Measurements from ENCODE around the gene SLC12A8.

The SLC12A8 gene

DNA sequence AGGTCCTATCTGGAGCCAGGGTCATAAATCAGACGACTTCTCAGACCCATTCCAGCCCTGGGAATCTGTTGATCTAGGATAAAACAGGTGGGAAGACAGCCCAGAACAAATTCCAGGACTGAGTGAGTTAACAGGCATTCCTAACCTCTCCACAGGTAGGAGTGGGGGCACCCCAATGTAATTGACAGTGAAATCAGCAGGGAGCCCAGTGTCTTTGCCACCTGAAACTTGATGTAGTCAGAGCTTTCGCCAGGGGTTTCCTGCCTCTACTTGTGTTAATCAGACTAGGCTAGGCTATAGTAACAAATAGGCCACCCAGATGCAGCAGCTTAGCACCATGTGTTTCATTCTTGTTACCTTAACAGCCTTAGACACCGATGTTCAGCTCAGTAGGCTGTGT, 154.0 kb downstream of the SLC12A8 start:
- Histone ChIP-seq H3K4me3 (ENCODE audit: insufficient read depth, low read depth, low read length, poor library complexity, severe bottlenecking) (no peak overlapping the region), H3K27me3 (replicated peaks; ENCODE audit: control insufficient read depth, insufficient read depth, low read length, poor library complexity, severe bottlenecking) (peaks cover 3% of the 10 kb centered on the region), H3K9me3 (ENCODE audit: control insufficient read depth, low read length) (no peaks in the 10 kb centered on the region), H3K4me1 (ENCODE audit: control insufficient read depth, insufficient read depth, low read length, poor library complexity, severe bottlenecking) (peaks cover 15% of the 10 kb centered on the region), H3K36me3 (ENCODE audit: control insufficient read depth, insufficient read depth, low read length) (no peaks in the 10 kb centered on the region), H3K27ac (ENCODE audit: insufficient read depth, low read length, poor library complexity, severe bottlenecking) (no peak overlapping the region)
- no peak for DNase-seq

DNA sequence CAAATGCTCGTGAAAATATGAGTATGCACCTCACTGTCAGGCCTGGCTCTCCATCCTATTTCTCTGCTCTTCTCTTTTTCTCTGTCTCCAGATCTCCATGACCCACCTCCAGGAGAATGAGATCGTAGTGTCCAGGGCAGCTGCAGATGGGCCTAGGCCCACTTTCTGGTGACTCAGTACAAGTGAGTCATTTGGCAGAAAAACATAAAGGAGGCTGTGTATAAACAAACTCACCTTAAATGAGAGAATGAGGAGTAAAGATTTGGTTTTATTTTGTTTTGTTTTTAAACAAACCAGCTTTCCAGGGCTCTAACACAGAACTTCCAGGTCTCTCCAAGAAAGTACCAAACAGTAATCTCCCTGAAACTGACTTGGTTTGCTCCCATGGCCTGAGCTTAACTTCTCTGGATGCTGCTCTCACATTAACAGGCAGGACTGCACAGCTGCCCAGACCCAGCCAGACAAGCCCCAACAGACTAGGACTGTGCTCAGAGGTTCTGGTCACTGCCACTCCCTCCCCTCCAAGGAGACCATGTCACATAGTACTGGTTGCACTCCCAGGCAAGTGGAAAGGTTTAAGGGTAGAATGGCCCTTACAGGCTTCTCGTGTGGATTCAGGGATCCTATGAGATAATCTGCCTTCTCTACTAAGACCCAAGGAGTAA, 155.2 kb downstream of the SLC12A8 start:
- no peak for DNase-seq
- no peaks in the 10 kb centered on the region for H3K36me3 ChIP-seq (ENCODE audit: control insufficient read depth, insufficient read depth, low read length)
- no peak overlapping the region for H3K27ac ChIP-seq (ENCODE audit: insufficient read depth, low read length, poor library complexity, severe bottlenecking)
- H3K27me3 ChIP-seq (replicated peaks; ENCODE audit: control insufficient read depth, insufficient read depth, low read length, poor library complexity, severe bottlenecking), result peaks cover 3% of the 10 kb centered on the region
- no peak overlapping the region for H3K4me3 ChIP-seq (ENCODE audit: insufficient read depth, low read depth, low read length, poor library complexity, severe bottlenecking)
- peaks cover 28% of the 10 kb centered on the region for H3K4me1 ChIP-seq (ENCODE audit: control insufficient read depth, insufficient read depth, low read length, poor library complexity, severe bottlenecking)
- no peaks in the 10 kb centered on the region for H3K9me3 ChIP-seq (ENCODE audit: control insufficient read depth, low read length)

DNA sequence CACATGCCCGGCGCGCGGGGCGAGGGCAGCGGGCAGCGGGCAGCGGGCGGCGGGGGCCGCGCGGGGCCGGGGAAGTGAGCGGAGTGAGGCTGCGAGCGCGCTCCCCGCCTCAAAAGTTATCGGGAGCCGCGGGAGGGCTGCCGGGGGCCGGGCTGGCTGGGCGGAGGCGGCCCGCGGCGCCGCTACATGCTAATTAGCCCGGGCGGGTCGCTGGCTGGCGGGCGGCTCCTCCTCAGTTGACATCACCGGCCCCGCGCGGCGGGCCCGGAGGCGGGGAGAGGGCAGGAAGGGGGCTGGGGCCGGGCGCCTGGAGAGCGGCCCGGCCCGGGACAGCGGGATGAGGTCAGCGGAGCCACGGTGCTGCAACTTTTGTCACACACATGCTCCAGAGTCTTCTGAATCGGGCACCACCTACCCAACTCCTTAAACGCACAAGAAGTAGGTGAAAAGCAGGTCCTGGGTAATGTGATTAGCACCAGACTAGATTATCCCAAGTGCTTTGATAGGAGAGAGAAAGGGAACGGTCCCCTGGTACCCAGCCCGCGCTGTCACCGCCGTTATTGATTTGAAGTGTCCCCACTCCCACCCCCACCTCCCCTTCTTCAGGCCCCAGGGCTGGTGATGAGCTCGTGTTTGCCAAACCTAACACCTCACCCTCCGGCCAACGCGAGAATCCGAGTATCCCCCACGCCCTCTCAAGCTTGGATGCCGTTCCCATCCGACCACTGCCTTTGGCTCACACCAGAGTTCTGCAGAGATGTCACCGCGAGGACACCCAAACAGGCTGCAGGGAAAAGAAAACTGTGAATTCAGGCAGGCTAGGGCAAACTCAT, 156.4 kb downstream of the SLC12A8 start, which contains the start of gene HEG1:
Gene HEG1, minus strand, starts transcription at position 85 of the 833 bp plus-strand sequence. CDS start 107 bp downstream, outside the sequence.
- peak within 1 kb of the TSS; percentile 79 for H3K4me3 ChIP-seq (ENCODE audit: insufficient read depth, low read depth, low read length, poor library complexity, severe bottlenecking)
- DNase-seq, result peak; percentile 56 to 67 (median 65)

DNA sequence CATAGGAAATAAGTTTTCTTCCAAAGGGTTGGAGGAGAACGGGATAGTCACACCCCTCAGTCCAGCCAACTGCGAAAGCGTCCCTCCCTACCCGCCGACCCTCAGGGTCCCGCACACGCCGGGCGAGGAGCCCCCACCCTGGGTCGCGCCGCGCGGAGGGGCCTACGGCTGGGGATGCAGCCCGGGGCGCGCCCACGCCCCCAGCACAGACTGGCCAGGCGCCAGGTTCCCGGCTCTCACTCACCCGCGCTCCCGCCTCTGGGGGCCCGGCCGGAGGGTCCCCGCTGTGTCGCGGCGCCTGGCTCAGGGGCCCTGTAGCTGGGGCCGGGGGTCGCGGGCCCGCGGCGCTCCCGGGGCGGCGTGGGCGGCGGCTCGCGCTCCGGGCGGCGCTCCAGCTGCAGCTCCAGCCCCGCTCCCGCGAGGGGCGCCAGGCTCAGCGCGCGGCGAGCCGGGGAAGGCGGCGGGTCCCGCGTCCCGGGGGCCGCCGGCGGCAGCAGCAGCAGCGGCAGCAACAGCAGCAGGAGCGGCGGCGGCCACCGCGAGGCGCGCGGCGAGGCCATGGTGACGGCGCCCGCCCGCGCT, 157.1 kb downstream of the SLC12A8 start:
- H3K27ac ChIP-seq (ENCODE audit: insufficient read depth, low read length, poor library complexity, severe bottlenecking), result peak overlapping the region; percentile 78
- H3K4me3 ChIP-seq (ENCODE audit: insufficient read depth, low read depth, low read length, poor library complexity, severe bottlenecking), result peak overlapping the region; percentile 79
- no peaks in the 10 kb centered on the region for H3K9me3 ChIP-seq (ENCODE audit: control insufficient read depth, low read length)
- no peaks in the 10 kb centered on the region for H3K27me3 ChIP-seq (replicated peaks; ENCODE audit: control insufficient read depth, insufficient read depth, low read length, poor library complexity, severe bottlenecking)
- H3K4me1 ChIP-seq (ENCODE audit: control insufficient read depth, insufficient read depth, low read length, poor library complexity, severe bottlenecking), result peaks cover 39% of the 10 kb centered on the region
- no peaks in the 10 kb centered on the region for H3K36me3 ChIP-seq (ENCODE audit: control insufficient read depth, insufficient read depth, low read length)
- no peak for DNase-seq

More for the DNA sequence above, 156.4 kb downstream of the SLC12A8 start, which contains the start of gene HEG1:
- H3K9me3 ChIP-seq (ENCODE audit: control insufficient read depth, low read length), result no peaks in the 10 kb centered on the region
- H3K27me3 ChIP-seq (replicated peaks; ENCODE audit: control insufficient read depth, insufficient read depth, low read length, poor library complexity, severe bottlenecking), result peaks cover 3% of the 10 kb centered on the region
- peaks cover 35% of the 10 kb centered on the region for H3K4me1 ChIP-seq (ENCODE audit: control insufficient read depth, insufficient read depth, low read length, poor library complexity, severe bottlenecking)
- peak within 1 kb of the TSS; percentile 78 for H3K27ac ChIP-seq (ENCODE audit: insufficient read depth, low read length, poor library complexity, severe bottlenecking)
- no peaks in the 10 kb centered on the region for H3K36me3 ChIP-seq (ENCODE audit: control insufficient read depth, insufficient read depth, low read length)

DNA sequence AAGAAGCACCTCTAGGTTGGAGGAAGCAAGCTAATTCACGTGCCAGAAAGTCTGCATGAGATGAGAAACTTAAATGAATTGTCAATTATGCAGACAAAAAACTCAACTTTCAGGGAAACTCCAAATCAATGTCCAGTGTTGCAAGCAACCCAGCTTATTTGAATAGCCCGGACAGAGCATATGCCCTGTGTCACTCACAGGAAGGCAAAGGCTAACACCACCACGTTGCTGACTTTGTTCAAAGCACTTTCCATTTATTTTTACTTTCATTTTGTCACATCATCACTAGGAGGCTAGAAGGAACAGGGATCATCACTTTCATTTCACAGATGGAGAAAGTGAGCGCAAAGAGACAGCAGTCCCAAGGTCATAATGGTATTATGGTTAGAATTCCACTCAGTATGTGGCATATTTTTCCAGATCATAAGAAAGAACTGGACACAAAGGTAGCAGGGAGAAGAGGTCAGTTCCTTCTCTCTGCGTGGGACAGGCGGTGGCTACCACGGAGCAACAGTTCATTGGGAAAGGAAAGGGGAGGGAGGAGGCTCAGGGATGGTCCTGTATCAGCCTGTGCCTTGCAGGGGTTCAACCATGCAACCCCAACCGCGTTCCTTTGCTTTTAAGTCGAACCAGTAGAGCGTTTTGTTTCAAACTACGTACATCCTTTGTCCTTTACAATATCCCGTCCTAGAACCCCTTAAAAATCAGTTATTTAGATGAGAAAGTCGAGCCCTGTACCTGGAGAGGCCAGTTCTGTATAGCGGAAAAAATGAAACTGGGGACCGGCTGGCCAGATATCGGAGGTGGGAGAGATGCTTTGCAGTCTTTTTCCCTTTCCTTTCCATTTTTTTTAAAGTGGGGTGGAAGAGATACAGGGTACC, 157.9 kb downstream of the SLC12A8 start:
- Histone ChIP-seq H3K27me3 (replicated peaks; ENCODE audit: control insufficient read depth, insufficient read depth, low read length, poor library complexity, severe bottlenecking) (no peaks in the 10 kb centered on the region), H3K4me3 (ENCODE audit: insufficient read depth, low read depth, low read length, poor library complexity, severe bottlenecking) (peak overlapping the region; percentile 79), H3K9me3 (ENCODE audit: control insufficient read depth, low read length) (no peaks in the 10 kb centered on the region), H3K27ac (ENCODE audit: insufficient read depth, low read length, poor library complexity, severe bottlenecking) (peak overlapping the region; percentile 78), H3K36me3 (ENCODE audit: control insufficient read depth, insufficient read depth, low read length) (no peaks in the 10 kb centered on the region), H3K4me1 (ENCODE audit: control insufficient read depth, insufficient read depth, low read length, poor library complexity, severe bottlenecking) (peaks cover 39% of the 10 kb centered on the region)
- peak in 1 of 3 donors; percentile 12 for DNase-seq

DNA sequence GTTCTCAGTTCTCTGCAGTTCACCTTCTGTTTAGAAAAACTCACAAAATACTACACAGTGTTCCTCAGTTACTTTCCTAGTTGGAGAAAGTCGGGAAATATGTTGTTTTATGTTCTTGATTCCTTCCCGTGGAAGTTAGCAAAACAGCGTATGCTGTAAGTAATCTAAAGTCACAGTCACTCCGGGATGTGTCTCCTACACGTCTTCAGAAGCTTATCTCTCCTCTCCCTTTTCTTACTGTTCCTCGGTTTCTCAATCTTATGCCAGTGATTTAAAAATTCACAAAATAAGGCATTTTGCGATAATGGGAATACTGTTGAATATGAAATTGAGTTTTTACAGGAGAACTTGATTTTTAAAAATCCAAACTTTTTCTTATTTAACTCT, 158.5 kb downstream of the SLC12A8 start:
- no peaks in the 10 kb centered on the region for H3K9me3 ChIP-seq (ENCODE audit: control insufficient read depth, low read length)
- H3K4me1 ChIP-seq (ENCODE audit: control insufficient read depth, insufficient read depth, low read length, poor library complexity, severe bottlenecking), result peaks cover 39% of the 10 kb centered on the region
- peak overlapping the region; percentile 79 for H3K4me3 ChIP-seq (ENCODE audit: insufficient read depth, low read depth, low read length, poor library complexity, severe bottlenecking)
- no peaks in the 10 kb centered on the region for H3K36me3 ChIP-seq (ENCODE audit: control insufficient read depth, insufficient read depth, low read length)
- H3K27me3 ChIP-seq (replicated peaks; ENCODE audit: control insufficient read depth, insufficient read depth, low read length, poor library complexity, severe bottlenecking), result no peaks in the 10 kb centered on the region
- peak overlapping the region; percentile 78 for H3K27ac ChIP-seq (ENCODE audit: insufficient read depth, low read length, poor library complexity, severe bottlenecking)
- no peak for DNase-seq

DNA sequence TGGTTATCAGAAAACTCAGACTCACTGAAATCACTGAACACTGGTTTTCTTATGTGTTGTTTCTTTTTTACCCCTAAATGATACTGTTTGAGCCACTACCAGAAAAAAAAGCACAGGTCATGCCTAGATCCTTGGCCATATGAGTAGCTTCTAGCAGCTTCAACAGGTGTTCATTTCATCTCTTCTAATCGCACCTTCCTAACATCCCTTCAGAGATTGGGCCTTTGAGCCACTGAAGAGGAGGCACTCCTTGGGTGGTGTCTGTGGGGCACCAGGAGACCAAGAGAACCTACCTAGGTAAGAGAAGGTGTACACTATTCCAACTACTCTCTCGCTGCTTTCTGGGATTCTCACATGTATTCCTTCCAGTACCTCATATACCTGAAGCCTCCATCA, 159.2 kb downstream of the SLC12A8 start:
- Histone ChIP-seq H3K36me3 (ENCODE audit: control insufficient read depth, insufficient read depth, low read length) (no peaks in the 10 kb centered on the region), H3K4me1 (ENCODE audit: control insufficient read depth, insufficient read depth, low read length, poor library complexity, severe bottlenecking) (peaks cover 39% of the 10 kb centered on the region), H3K4me3 (ENCODE audit: insufficient read depth, low read depth, low read length, poor library complexity, severe bottlenecking) (peak overlapping the region; percentile 43), H3K27ac (ENCODE audit: insufficient read depth, low read length, poor library complexity, severe bottlenecking) (peak overlapping the region; percentile 78), H3K9me3 (ENCODE audit: control insufficient read depth, low read length) (no peaks in the 10 kb centered on the region), H3K27me3 (replicated peaks; ENCODE audit: control insufficient read depth, insufficient read depth, low read length, poor library complexity, severe bottlenecking) (no peaks in the 10 kb centered on the region)
- no peak for DNase-seq

DNA sequence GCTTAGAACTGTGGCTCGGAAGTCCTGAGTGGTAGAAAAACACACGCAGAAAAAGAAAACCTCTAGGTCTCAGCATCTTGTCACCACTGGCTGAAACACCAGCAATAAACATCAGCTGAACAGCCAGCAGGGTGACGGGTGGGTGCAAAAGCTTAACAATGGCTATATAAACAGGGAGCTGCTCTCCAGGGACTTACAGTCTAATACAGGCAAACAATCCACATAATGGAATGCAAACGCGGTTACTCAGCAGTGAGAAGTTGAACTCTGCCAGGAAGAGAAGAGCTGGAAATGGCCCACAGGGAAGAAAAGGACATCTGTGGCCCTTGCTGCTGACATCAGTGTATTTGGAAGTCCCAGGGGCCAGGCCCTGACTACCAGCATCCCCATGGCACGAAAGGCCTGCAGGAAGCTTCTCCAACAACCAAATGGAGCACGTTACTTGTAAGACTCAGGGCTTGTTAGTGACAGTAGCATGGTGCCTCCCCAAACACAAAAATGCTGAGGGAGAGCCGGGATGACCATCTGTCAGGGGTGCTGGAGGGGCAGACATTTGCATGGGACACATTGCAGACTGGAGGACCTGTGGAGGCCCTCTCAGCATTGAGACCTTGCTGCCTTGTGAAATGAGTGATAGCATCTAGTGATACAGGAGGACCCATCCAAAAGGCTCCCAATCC, 159.8 kb downstream of the SLC12A8 start:
- peaks cover 39% of the 10 kb centered on the region for H3K4me1 ChIP-seq (ENCODE audit: control insufficient read depth, insufficient read depth, low read length, poor library complexity, severe bottlenecking)
- H3K9me3 ChIP-seq (ENCODE audit: control insufficient read depth, low read length), result no peaks in the 10 kb centered on the region
- no peaks in the 10 kb centered on the region for H3K27me3 ChIP-seq (replicated peaks; ENCODE audit: control insufficient read depth, insufficient read depth, low read length, poor library complexity, severe bottlenecking)
- peak overlapping the region; percentile 43 for H3K4me3 ChIP-seq (ENCODE audit: insufficient read depth, low read depth, low read length, poor library complexity, severe bottlenecking)
- DNase-seq, result no peak
- H3K27ac ChIP-seq (ENCODE audit: insufficient read depth, low read length, poor library complexity, severe bottlenecking), result peak overlapping the region; percentile 78
- H3K36me3 ChIP-seq (ENCODE audit: control insufficient read depth, insufficient read depth, low read length), result no peaks in the 10 kb centered on the region

Data from effector memory CD4-positive, alpha-beta T cell (primary cell).